ENCODE results near the gene TMEM253. TPM values are rescaled to one million over a fixed set of nuclear protein-coding genes. Genes with fewer than 3 reads are reported as not detected.

TMEM253 gene
- total RNA-seq, 2 donors from 2014 or later = not detected

DNA sequence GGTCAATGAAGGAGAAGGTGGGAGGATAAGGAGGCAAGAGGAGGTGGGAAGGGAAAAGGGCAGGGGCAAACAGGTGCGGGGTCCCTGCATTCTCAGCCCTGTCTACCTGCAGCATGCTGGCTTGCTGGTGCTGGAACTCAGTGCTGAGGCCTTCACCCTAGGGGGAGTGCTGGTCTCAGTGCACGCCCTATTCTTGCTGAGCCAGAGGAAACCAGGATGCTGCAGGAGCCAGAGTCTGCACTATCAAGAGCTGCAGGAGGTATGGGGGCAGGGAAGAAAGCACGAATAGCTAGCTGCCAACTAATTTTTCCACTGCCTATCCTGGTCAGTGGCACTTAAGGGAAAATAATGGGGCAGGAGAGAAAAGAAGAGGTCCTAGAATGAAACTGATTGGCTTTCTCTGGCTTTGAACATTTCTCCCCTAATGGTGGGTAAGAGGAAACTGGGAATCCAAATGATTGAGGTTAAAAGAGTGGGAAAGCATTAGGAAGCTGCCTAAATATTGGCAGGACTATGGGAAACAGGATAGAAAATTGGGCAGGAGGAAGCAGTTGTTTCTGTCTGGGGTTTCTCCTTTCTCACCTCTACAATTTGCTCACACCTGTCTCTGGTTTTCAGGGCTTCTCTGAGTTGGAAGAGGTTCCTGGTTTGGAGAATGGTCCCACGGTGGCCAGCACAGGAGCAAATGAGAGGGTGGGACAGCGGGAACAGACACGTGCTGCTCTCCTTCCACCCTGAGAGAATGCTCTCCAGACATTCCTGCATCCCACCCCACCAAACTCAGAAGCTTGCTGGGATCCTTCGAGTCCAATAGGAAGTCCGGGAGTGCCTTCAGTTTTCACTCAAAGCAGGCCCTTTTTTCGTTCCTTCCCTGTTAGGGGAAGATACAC lies 1.9 kb downstream of the TMEM253 start:
- no peaks in the 10 kb centered on the region for H3K27me3 Mint-ChIP-seq
- no peaks in the 10 kb centered on the region for H3K36me3 Mint-ChIP-seq (ENCODE audit: low read depth)
- no peak for ATAC-seq (replicated peaks)
- H3K4me1 Mint-ChIP-seq = peaks cover 32% of the 10 kb centered on the region
- H3K27ac Mint-ChIP-seq = peak overlapping the region; percentile 85
- peak overlapping the region; percentile 84 for H3K4me3 Mint-ChIP-seq
- H3K9me3 Mint-ChIP-seq = no peaks in the 10 kb centered on the region

DNA sequence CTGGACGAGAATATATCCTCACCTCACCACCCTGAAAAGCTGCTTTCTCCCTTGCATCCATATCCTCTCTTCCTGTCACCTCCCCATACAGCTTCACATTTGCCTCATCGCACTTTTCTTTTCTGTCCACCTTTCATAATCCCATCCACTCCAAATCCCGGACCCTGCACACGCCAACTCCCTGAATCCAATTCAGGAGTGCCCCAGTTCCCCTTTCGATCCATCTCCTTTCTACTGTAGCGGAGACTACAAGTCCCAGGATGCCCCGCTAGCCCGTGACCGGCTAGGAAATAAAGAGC lies 2.5 kb downstream of the TMEM253 start:
- ATAC-seq (replicated peaks) = no peak
- peaks cover 32% of the 10 kb centered on the region for H3K4me1 Mint-ChIP-seq
- H3K27ac Mint-ChIP-seq = peak overlapping the region; percentile 85
- H3K4me3 Mint-ChIP-seq = peak overlapping the region; percentile 84
- H3K9me3 Mint-ChIP-seq = no peaks in the 10 kb centered on the region
- H3K36me3 Mint-ChIP-seq (ENCODE audit: low read depth) = no peaks in the 10 kb centered on the region
- no peaks in the 10 kb centered on the region for H3K27me3 Mint-ChIP-seq

DNA sequence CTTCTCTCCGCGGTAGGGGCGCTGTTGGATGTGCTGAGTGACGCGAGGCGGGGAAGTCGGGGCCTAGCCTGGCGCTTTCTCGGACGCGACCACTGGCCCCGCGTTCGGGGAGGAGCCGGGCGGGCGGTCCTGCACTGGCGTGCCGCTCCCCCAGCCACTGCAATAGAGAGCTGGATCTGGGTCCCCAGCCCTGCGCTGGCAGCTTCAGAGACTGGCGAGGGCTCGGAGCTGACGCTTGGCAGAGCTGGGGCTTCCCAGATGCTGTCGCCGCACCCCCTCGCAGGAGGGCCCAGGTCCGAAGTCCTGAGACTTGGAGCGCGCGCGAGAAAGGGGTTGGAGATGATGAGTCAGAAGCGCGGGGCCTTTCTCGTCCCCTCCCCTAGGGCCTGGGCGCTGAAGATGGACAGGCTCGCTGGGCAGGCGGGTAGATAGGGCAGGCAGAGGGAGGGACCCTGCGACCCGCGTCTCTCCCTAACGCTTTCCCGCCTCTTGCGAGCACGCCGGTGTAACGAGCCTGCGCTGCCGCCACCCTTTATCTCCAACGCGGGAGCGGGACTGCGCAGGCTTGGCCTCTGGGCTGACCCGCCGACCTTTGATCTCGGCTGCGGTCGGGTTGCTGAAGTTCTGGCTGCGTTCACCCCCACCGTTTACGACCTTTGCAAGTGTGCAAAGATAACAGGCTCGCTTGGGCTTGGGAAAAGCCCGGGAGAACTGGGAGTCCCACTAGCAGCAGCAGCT lies 3.0 kb downstream of the TMEM253 start:
- no peaks in the 10 kb centered on the region for H3K27me3 Mint-ChIP-seq
- peak overlapping the region; percentile 84 for H3K4me3 Mint-ChIP-seq
- H3K36me3 Mint-ChIP-seq (ENCODE audit: low read depth) = no peaks in the 10 kb centered on the region
- H3K9me3 Mint-ChIP-seq = no peaks in the 10 kb centered on the region
- H3K4me1 Mint-ChIP-seq = peaks cover 32% of the 10 kb centered on the region
- H3K27ac Mint-ChIP-seq = peak overlapping the region; percentile 85
- ATAC-seq (replicated peaks) = peak; percentile 89

DNA sequence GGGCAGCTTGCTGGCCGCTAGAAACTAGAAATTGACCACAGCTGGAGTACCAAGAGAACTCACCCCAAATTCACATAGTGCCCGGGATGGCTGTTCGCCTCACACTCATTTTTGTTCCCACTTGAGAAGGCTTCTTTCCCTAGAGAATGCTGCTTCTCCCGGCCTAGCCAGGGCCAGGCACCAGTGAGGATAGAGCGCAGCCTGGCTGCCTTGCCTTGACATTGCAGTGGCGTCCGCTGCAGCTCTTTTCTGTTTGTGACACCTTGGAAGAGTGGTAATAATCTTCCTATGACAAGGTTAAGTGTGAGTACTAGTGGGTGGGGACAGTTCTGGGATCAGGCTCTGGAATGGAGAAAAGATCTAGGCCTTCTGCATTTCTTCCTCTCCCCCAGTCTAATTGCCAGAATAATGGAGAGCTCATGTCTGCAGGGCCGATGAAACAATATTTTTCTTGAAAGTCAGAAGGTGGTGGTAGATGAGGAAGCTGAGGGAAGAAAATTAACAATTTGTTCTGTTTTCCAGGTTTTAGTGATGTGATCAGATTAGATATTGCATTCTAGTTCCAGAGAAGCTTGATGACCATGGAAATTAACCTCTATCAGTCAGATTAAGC lies 3.7 kb downstream of the TMEM253 start:
- no peaks in the 10 kb centered on the region for H3K36me3 Mint-ChIP-seq (ENCODE audit: low read depth)
- peak overlapping the region; percentile 85 for H3K27ac Mint-ChIP-seq
- H3K4me1 Mint-ChIP-seq = peaks cover 32% of the 10 kb centered on the region
- peak; percentile 56 for ATAC-seq (replicated peaks)
- H3K27me3 Mint-ChIP-seq = no peaks in the 10 kb centered on the region
- H3K4me3 Mint-ChIP-seq = peak overlapping the region; percentile 84
- no peaks in the 10 kb centered on the region for H3K9me3 Mint-ChIP-seq

DNA sequence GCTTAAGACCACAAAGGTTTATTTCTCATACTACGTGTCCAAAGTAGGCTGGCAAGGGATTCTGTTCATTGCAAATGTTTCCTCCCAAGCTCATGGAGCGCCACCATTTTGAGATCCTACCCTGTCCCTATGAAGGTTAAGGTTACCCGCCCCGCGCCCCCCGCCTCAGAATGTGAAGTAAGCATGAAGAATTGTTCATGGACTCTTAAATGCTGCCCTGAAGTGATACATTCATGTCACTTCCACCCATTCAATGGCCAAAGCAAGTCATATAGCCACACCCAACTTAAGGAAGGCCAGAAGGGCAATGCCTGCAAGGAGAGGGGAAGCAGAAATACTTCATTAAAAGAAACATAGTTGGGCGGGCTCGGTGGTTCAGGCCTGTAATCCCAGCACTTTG lies 4.2 kb downstream of the TMEM253 start:
- no peaks in the 10 kb centered on the region for H3K36me3 Mint-ChIP-seq (ENCODE audit: low read depth)
- peak overlapping the region; percentile 84 for H3K4me3 Mint-ChIP-seq
- peak overlapping the region; percentile 85 for H3K27ac Mint-ChIP-seq
- ATAC-seq (replicated peaks) = no peak
- H3K9me3 Mint-ChIP-seq = no peaks in the 10 kb centered on the region
- peaks cover 36% of the 10 kb centered on the region for H3K4me1 Mint-ChIP-seq
- no peaks in the 10 kb centered on the region for H3K27me3 Mint-ChIP-seq

DNA sequence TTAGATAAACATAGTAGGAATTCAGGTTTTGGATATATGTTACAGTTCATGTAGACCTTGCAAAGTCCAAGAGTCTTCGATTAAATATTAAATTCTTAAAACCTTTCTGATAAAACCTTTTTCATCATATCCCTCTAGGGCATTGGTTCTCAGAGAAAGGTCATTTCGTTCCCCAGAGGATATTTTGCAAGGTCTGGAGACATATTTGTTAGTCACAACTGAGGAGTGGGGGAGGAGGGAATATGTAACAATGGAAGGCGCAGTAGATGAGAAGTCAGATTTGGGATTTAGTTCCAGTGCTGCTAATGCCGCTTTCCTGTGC lies 5.3 kb downstream of the TMEM253 start:
- Mint-ChIP-seq H3K27me3 (no peaks in the 10 kb centered on the region), H3K36me3 (ENCODE audit: low read depth) (no peaks in the 10 kb centered on the region), H3K27ac (no peak overlapping the region), H3K4me1 (peaks cover 34% of the 10 kb centered on the region), H3K9me3 (no peaks in the 10 kb centered on the region), H3K4me3 (peak overlapping the region; percentile 47)
- no peak for ATAC-seq (replicated peaks)

DNA sequence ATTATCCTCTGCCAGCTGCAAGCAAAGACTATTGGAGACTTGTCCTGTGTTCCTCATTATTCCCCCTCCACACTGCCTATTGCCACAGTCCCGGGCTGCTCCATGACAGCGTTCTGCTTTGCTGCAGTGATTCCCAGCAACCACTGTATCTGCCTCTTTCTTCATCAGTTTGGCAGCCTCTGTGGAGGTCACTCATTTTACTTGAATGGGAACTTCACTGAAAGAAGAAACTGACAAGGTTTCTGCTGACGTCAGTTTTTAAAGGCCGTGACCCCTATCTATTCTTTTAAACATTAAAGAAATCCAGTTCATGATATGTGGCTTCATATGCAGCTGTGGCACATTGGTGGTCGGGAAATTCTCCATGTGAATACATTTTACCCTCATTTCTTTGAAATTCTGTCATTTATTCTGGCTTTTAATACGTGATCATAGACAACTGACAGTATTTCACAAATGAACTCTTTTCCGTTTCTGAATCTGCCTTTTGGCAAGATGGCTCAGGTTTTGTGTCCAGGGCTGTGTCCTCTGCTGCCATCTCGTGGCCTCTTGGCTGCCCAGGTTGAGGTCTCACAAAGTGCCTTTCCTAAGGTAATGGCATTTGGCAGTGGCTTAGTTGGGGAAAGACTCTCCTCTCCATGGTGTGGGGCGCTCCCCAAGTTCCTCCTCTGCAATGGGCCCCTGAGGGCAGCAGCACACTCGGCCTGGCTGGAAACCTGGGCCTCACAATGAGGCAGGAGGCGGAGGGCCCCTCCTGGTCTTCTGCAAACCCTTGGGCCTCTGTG lies 5.8 kb downstream of the TMEM253 start:
- H3K27ac Mint-ChIP-seq = peak overlapping the region; percentile 70
- H3K27me3 Mint-ChIP-seq = no peaks in the 10 kb centered on the region
- peaks cover 34% of the 10 kb centered on the region for H3K4me1 Mint-ChIP-seq
- H3K4me3 Mint-ChIP-seq = peak overlapping the region; percentile 47
- no peaks in the 10 kb centered on the region for H3K36me3 Mint-ChIP-seq (ENCODE audit: low read depth)
- no peak for ATAC-seq (replicated peaks)
- no peaks in the 10 kb centered on the region for H3K9me3 Mint-ChIP-seq

DNA sequence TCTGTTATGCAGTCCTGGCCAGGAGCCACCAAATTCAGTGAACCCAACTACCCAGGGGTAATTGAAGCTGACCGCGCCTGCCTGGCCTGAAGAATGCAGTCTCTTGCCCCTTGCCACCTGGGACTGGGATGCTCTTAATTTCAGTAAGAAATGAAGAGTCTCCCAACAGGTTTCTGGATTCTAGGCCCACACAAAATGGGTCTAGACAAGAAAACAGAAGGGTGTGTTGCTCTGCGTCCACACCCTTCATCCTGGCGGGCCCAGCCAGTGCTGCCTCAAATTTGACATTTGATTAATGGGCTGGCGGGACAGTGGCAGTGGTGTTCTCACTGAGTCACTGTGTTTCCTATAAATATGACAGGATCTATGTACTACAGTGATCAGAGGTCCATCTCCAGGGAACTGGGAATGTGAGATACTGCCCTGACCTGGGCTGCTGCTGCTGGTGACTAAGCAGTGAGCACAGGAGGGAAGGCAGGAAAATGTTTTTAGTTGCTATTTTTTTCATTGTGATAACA lies 6.5 kb downstream of the TMEM253 start:
- Mint-ChIP-seq H3K27ac (peak overlapping the region; percentile 70), H3K4me1 (peaks cover 27% of the 10 kb centered on the region), H3K9me3 (no peaks in the 10 kb centered on the region), H3K4me3 (peak overlapping the region; percentile 47), H3K27me3 (no peaks in the 10 kb centered on the region), H3K36me3 (ENCODE audit: low read depth) (no peaks in the 10 kb centered on the region)
- no peak for ATAC-seq (replicated peaks)

DNA sequence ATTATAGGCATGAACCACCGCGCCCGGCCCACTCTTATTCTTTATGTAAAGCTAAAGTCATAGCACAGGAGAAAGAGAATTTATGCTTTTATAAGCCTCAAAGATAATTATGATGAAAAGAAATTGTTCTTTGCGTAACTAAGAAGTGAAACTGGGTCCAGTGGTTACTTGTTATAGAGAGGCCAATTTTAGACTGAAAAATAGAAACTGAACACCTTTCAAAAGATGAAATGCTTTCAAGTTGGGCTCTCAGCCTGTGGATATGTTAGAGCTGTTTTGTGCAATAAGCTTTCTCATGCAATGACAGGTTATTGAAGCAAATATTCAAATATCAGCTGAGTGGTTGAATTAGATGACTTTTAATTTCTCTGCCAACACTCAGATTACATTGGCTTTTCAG lies 7.9 kb downstream of the TMEM253 start:
- peak overlapping the region; percentile 71 for H3K27ac Mint-ChIP-seq
- no peaks in the 10 kb centered on the region for H3K27me3 Mint-ChIP-seq
- H3K9me3 Mint-ChIP-seq = no peaks in the 10 kb centered on the region
- no peak overlapping the region for H3K4me3 Mint-ChIP-seq
- ATAC-seq (replicated peaks) = no peak
- no peaks in the 10 kb centered on the region for H3K36me3 Mint-ChIP-seq (ENCODE audit: low read depth)
- peaks cover 17% of the 10 kb centered on the region for H3K4me1 Mint-ChIP-seq

DNA sequence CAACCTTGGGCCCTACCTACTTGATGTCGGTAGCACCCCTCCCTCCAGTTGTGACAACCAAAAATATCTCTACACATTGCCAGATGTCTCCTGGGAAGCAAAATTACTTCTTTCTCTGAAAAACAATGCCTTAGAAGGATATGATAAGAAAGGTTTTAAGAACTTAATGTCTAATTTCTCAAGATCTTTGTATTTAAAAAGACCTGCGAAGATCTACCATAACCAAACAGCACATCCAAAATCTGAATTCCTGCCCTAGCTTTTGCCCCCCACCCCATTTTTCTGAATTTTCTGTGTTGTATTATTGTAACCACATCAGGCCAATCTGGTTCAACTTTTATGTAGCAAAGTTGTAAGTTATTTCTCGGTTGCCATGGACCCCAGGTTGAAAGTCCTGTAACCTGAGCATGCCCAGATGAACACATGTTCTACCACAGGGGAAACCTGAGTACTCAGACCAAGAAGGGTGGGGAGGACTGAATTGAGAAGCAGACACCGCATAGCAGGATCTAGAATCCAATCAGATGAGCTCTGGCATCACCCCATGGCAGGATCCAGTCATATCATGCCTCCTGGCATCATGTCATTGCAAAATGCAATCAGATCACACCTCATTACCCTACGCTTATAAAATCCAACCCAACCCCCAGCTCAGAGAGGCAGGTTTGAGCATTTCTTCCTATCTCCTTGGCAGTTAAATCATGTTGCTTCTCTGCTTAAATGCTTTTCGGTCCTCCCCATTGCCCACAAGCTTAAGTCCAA lies 8.7 kb downstream of the TMEM253 start:
- Mint-ChIP-seq H3K4me3 (peak overlapping the region; percentile 56), H3K27me3 (no peaks in the 10 kb centered on the region), H3K36me3 (ENCODE audit: low read depth) (no peaks in the 10 kb centered on the region), H3K4me1 (peaks cover 14% of the 10 kb centered on the region), H3K9me3 (no peaks in the 10 kb centered on the region), H3K27ac (peak overlapping the region; percentile 71)
- ATAC-seq (replicated peaks) = peak; percentile 93

DNA sequence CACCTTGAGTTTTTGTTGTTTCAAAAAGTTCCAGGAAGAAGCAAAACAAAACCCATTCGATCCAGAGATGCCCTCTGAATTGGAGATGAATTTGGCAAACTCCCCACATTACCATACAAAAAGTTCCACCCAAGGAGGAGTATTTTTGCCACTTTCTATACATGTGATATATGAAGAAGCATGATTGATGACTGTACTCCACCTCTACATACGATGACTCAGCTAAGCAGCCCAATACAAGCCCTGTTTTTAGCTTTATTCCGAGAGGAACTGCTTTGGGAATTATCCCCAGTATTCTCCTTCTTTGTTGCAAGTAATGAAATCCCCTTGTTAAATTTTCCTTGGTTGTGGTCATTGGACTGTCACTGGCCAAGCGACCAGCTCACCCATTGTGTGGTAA lies 11.4 kb downstream of the TMEM253 start:
- Mint-ChIP-seq H3K4me1 (peaks cover 5% of the 10 kb centered on the region), H3K36me3 (ENCODE audit: low read depth) (no peaks in the 10 kb centered on the region), H3K4me3 (no peak overlapping the region), H3K9me3 (no peaks in the 10 kb centered on the region), H3K27me3 (no peaks in the 10 kb centered on the region), H3K27ac (no peak overlapping the region)
- no peak for ATAC-seq (replicated peaks)

DNA sequence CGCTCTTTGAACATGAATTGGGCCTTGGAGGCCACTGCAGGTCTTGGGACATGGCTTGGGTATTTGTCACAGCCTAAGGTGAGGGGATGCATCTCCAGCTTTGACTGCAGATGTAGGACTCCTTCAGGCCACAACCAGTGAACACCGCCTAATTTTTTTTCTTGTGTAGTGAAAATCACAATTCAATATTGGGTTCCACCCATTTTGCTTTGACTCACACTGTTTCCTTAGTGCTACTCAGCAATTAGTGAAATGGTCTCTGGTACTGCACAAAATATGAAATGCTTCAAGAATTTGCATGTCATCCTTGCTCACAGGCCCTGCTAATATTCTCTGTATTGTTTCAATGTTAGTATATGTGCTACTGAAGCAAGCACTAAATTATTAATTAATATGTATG lies 12.5 kb downstream of the TMEM253 start:
- Mint-ChIP-seq H3K4me3 (no peak overlapping the region), H3K36me3 (ENCODE audit: low read depth) (no peaks in the 10 kb centered on the region), H3K4me1 (peaks cover 5% of the 10 kb centered on the region), H3K27me3 (no peaks in the 10 kb centered on the region), H3K9me3 (no peaks in the 10 kb centered on the region), H3K27ac (no peak overlapping the region)
- ATAC-seq (replicated peaks) = no peak

DNA sequence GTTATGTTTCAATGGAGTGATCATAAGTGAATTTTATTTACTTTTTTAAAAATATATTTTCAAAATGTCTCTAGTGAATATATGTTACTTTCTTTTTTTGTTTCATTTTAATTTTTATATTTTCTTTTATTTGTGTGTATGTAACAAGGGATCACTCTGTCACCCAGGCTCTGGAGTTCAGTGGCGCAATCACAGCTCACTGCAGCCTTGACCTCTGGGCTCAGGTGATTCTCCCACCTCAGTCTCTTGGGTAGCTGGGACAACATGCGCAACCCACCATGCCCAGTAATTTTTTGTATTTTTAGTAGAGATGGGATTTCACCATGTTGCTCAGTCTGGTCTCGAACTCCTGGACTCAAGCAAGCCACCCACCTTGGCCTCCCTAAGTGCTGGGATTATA lies 18.1 kb downstream of the TMEM253 start:
- no peak overlapping the region for H3K27ac Mint-ChIP-seq
- H3K4me3 Mint-ChIP-seq = no peak overlapping the region
- H3K4me1 Mint-ChIP-seq = no peaks in the 10 kb centered on the region
- no peaks in the 10 kb centered on the region for H3K36me3 Mint-ChIP-seq (ENCODE audit: low read depth)
- no peak for ATAC-seq (replicated peaks)
- H3K27me3 Mint-ChIP-seq = peaks cover 10% of the 10 kb centered on the region
- no peaks in the 10 kb centered on the region for H3K9me3 Mint-ChIP-seq

DNA sequence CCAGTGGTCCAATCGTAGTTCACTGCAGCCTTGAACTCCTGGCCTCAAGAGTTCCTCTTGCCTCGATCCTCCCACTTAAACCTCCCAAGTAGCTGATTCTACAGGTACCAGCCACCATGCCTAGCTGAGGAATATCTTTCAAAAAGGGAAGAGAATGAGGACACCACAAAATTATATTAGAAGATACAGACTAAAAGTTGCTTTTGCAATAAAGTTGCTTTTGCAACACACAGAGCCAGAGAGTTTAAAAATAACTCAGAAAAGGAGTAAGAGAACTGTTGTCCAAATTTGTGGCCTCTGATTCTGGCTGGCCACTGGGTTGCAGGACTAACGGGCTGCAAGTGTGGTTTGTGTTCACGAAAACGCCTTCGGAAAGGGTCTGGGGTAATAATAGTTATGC lies 19.8 kb downstream of the TMEM253 start:
- no peaks in the 10 kb centered on the region for H3K9me3 Mint-ChIP-seq
- H3K27ac Mint-ChIP-seq = no peak overlapping the region
- no peaks in the 10 kb centered on the region for H3K36me3 Mint-ChIP-seq (ENCODE audit: low read depth)
- H3K27me3 Mint-ChIP-seq = peaks cover 18% of the 10 kb centered on the region
- H3K4me3 Mint-ChIP-seq = no peak overlapping the region
- no peaks in the 10 kb centered on the region for H3K4me1 Mint-ChIP-seq
- no peak for ATAC-seq (replicated peaks)
